Measurements from ENCODE around the gene DEFB112.

DNA sequence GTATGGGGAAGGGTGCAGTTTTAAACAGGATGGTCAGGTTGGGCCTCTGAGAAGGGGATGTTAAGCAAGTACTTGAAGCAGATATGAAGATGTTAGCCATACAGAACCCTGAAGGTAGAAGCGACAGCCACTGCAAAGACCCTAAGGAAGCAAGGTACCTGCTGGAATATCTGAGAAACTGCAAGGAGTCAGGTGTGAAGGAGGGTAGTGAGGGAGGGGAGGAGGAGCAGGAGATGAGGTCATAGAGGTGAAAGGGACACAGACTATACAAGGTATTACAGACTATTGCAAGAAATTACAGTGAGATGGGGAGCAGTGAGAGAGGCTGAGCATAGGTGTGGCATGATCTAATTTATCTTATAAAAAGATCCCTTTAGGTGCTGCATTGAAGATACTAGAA is 22.2 kb upstream of the DEFB112 start:
- TF ChIP-seq GATA2 (IDR thresholded peaks at IDR 0.05; ENCODE audit: low read depth, low read length) (no peak), GATA3 (IDR thresholded peaks at IDR 0.05; ENCODE audit: low read depth, low read length) (no peak)
